Breast epithelium (tissue), 4 donors: Measurements from ENCODE around the gene KMT2E. TPM values are rescaled to one million over a fixed set of nuclear protein-coding genes. Genes with fewer than 3 reads are reported as not detected.

ENCODE experiments used
- DNase-seq, 2 donors: peaks; one replicate each; pipeline ENCODE4 v3.0.0-alpha.2; 2019; ENCODE audit warnings: low spot score in 2 of 2
- H3K27ac ChIP-seq, 2 donors: fragments of 200-600 bp; sonication (generic) in 1 of 2; one replicate each; pipeline ENCODE4 v1.5.1; 2016 to 2019; ENCODE audit warnings: mild to moderate bottlenecking in 1 of 2
- H3K27me3 ChIP-seq, 2 donors: fragments of 200-600 bp; sonication (generic) in 1 of 2; one replicate each; pipeline versions ENCODE4 v1.5.1 to v1.6.0; 2017 to 2019; ENCODE audit warnings: control low read depth in 1 of 2, mild to moderate bottlenecking in 1 of 2
- H3K36me3 ChIP-seq: fragments of 200-600 bp; one replicate; pipeline ENCODE4 v1.5.1; 2019
- H3K4me1 ChIP-seq, 2 donors: fragments of 200-600 bp; sonication (generic); one replicate each; pipeline ENCODE4 v1.5.1; 2016 to 2019; ENCODE audit warnings: control low read depth in 1 of 2
- H3K4me3 ChIP-seq, 3 donors: fragments of 200-600 bp; sonication (generic); 1 replicate in 2 of 3; 2 replicates in 1 of 3; pipeline ENCODE4 v1.5.1; 2016 to 2019; ENCODE audit warnings: mild to moderate bottlenecking in 3 of 3, moderate library complexity in 2 of 3
- H3K9me3 ChIP-seq, 2 donors: fragments of 200-600 bp; sonication (generic) in 1 of 2; one replicate each; pipeline ENCODE4 v1.5.1; 2016 to 2019; ENCODE audit warnings: control low read depth in 1 of 2
- POLR2A ChIP-seq: fragments of 450-650 bp; IDR thresholded peaks from one replicate; pipeline ENCODE4 v1.6.1; 2016; ENCODE audit warnings: antibody characterized with exemption, mild to moderate bottlenecking, moderate library complexity
- POLR2AphosphoS5 ChIP-seq, 3 donors: sonication (generic); formaldehyde crosslinking; IDR thresholded peaks; one replicate each; pipeline ENCODE4 v1.6.1; 2017; ENCODE audit warnings: antibody characterized with exemption in 3 of 3
- intact Hi-C: fragments of 100-400 bp; cut with DNase I; formaldehyde crosslinking; loops from one replicate; pipeline ENCODE4 v1.15.1; 2023; ENCODE audit warnings: low total_unique reads
- total RNA-seq, 3 donors: library from RNA; depleted of rRNA; stranded (reverse); fragments of >200 nt; gene quantifications; one replicate each; pipeline ENCODE4 v1.1.0, GENCODE V29; 2016
- TF ChIP-seq, protein P1 (sequence below), 3 donors: fragments of 450-650 bp; IDR thresholded peaks; one replicate each; pipeline ENCODE4 v1.5.1; 2016 to 2017; ENCODE audit warnings: antibody characterized with exemption in 3 of 3, mild to moderate bottlenecking in 3 of 3, moderate library complexity in 3 of 3

Gene KMT2E
- total RNA-seq, 3 donors from 2014 or later: 88.2 to 184 (median 168) TPM

GRCh38 chr7:105161366-105161765, 147.4 kb downstream of the KMT2E start:
- TF ChIP-seq POLR2AphosphoS5 (IDR thresholded peaks at IDR 0.05) (no peak), POLR2A (no peak)
- TF ChIP-seq, protein P1, sequence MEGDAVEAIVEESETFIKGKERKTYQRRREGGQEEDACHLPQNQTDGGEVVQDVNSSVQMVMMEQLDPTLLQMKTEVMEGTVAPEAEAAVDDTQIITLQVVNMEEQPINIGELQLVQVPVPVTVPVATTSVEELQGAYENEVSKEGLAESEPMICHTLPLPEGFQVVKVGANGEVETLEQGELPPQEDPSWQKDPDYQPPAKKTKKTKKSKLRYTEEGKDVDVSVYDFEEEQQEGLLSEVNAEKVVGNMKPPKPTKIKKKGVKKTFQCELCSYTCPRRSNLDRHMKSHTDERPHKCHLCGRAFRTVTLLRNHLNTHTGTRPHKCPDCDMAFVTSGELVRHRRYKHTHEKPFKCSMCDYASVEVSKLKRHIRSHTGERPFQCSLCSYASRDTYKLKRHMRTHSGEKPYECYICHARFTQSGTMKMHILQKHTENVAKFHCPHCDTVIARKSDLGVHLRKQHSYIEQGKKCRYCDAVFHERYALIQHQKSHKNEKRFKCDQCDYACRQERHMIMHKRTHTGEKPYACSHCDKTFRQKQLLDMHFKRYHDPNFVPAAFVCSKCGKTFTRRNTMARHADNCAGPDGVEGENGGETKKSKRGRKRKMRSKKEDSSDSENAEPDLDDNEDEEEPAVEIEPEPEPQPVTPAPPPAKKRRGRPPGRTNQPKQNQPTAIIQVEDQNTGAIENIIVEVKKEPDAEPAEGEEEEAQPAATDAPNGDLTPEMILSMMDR (IDR thresholded peaks at IDR 0.05): no peak
- Histone ChIP-seq H3K4me3 (no peak overlapping the region), H3K36me3 (no peaks in the 10 kb centered on the region), H3K9me3 (no peaks in the 10 kb centered on the region), H3K27ac (no peak overlapping the region), H3K27me3 (no peaks in the 10 kb centered on the region), H3K4me1 (no peaks in the 10 kb centered on the region)
- intact Hi-C loops: no loop called here
- DNase-seq: no peak
